HG02885 (cell line): ENCODE results near the gene TPMT.
A peak's percentile ranks its signal among the peaks of the same experiment; 100 is the strongest.
"Not testable (repeated sequence)": the region's sequence is repeated elsewhere in the genome, so short reads cannot be mapped to it uniquely, and the experiment has no call there.

Experiments used
- ATAC-seq: cut with Tn5 transposase; IDR thresholded peaks from one replicate; pipeline ENCODE4 v1.9.1; 2021; ENCODE audit warnings: mild to moderate bottlenecking; ENCODE audit not compliant: unreplicated experiment, poor library complexity

The TPMT gene

GRCh38 chr6:18154507-18155149 is at the start of gene TPMT:
TSS of gene TPMT (minus strand) at chr6:18155077. CDS start at chr6:18149127, 5,950 bp downstream.
- ATAC-seq, result peak; percentile 49

GRCh38 chr6:18203786-18204185 is 48.9 kb upstream of the TPMT start:
- ATAC-seq, result no peak

GRCh38 chr6:18192026-18192425 is 37.1 kb upstream of the TPMT start:
- ATAC-seq, result no peak

GRCh38 chr6:18189196-18189595 is 34.3 kb upstream of the TPMT start:
- no peak for ATAC-seq

- ATAC-seq, result no peak
Measured at GRCh38 chr6:18187701-18188100, 32.8 kb upstream of the TPMT start.

GRCh38 chr6:18186540-18187250 is 31.8 kb upstream of the TPMT start:
- ATAC-seq, result no peak

GRCh38 chr6:18186033-18186432 is 31.2 kb upstream of the TPMT start:
- no peak for ATAC-seq

- no peak for ATAC-seq
Measured at GRCh38 chr6:18185624-18186023, 30.7 kb upstream of the TPMT start.

- no peak for ATAC-seq
Measured at GRCh38 chr6:18183766-18184165, 28.9 kb upstream of the TPMT start.

GRCh38 chr6:18182568-18182967 is 27.7 kb upstream of the TPMT start:
- no peak for ATAC-seq

- ATAC-seq, result no peak
Measured at GRCh38 chr6:18179770-18180356, 25.0 kb upstream of the TPMT start.

- no peak for ATAC-seq
Measured at GRCh38 chr6:18178960-18179615, 24.2 kb upstream of the TPMT start.

GRCh38 chr6:18177286-18177965 is 22.5 kb upstream of the TPMT start:
- no peak for ATAC-seq

GRCh38 chr6:18176198-18176597 is 21.3 kb upstream of the TPMT start:
- ATAC-seq, result not testable (repeated sequence)

- ATAC-seq, result no peak
Measured at GRCh38 chr6:18171871-18172270, 17.0 kb upstream of the TPMT start.

- ATAC-seq, result no peak
Measured at GRCh38 chr6:18168264-18168663, 13.4 kb upstream of the TPMT start.

GRCh38 chr6:18166312-18167036 is 11.6 kb upstream of the TPMT start:
- ATAC-seq, result no peak

GRCh38 chr6:18165751-18166150 is 10.9 kb upstream of the TPMT start:
- no peak for ATAC-seq

GRCh38 chr6:18162401-18162800 is 7.5 kb upstream of the TPMT start:
- no peak for ATAC-seq

GRCh38 chr6:18161431-18161830 is 6.6 kb upstream of the TPMT start:
- no peak for ATAC-seq
